H9 (cell line): ENCODE results near the gene UBA5. TPM values are rescaled to one million over a fixed set of nuclear protein-coding genes. Genes with fewer than 3 reads are reported as not detected.

Experiments used
- DNase-seq: peaks from one replicate; pipeline ENCODE4 v3.0.0-alpha.2; 2017
- H2AFZ ChIP-seq: one replicate; pipeline ENCODE4 v1.6.1; 2013; ENCODE audit warnings: mild to moderate bottlenecking, low read length, control low read depth, moderate library complexity
- H2AK5ac ChIP-seq: 2 replicates; pipeline ENCODE4 v1.6.1; 2013; ENCODE audit warnings: low read length, control low read depth, mixed read lengths; ENCODE audit not compliant: insufficient read length
- H2BK120ac ChIP-seq: one replicate; pipeline ENCODE4 v1.6.1; 2013; ENCODE audit warnings: low read depth, mild to moderate bottlenecking, low read length, control low read depth, inconsistent platforms; ENCODE audit not compliant: poor library complexity, severe bottlenecking
- H2BK12ac ChIP-seq: 2 replicates; pipeline ENCODE4 v1.6.1; 2013; ENCODE audit warnings: low read length, control low read depth, mixed read lengths, low read depth; ENCODE audit not compliant: insufficient read length
- H2BK15ac ChIP-seq: 2 replicates; pipeline ENCODE4 v1.6.1; 2013; ENCODE audit warnings: low read depth, low read length, control low read depth
- H2BK20ac ChIP-seq: one replicate; pipeline ENCODE4 v1.6.1; 2013; ENCODE audit warnings: low read depth, mild to moderate bottlenecking, low read length, control low read depth, inconsistent platforms; ENCODE audit not compliant: poor library complexity, severe bottlenecking
- H2BK5ac ChIP-seq: 2 replicates; pipeline ENCODE4 v1.6.1; 2013; ENCODE audit warnings: low read length, control low read depth, mixed read lengths; ENCODE audit not compliant: insufficient read length
- H3K14ac ChIP-seq: 2 replicates; pipeline ENCODE4 v1.6.1; 2013; ENCODE audit warnings: low read length, control low read depth; ENCODE audit not compliant: insufficient read depth
- H3K18ac ChIP-seq: 2 replicates; pipeline ENCODE4 v1.6.1; 2013; ENCODE audit warnings: low read depth, mild to moderate bottlenecking, mixed read lengths, low read length, control low read depth; ENCODE audit not compliant: insufficient read length
- H3K23ac ChIP-seq: 2 replicates; pipeline ENCODE4 v1.6.1; 2013; ENCODE audit warnings: low read length, control low read depth, mixed read lengths, low read depth; ENCODE audit not compliant: insufficient read length
- H3K23me2 ChIP-seq: 2 replicates; pipeline ENCODE4 v1.6.1; 2013; ENCODE audit warnings: low read depth, mild to moderate bottlenecking, mixed read lengths, low read length, control low read depth; ENCODE audit not compliant: insufficient read length, poor library complexity, severe bottlenecking
- H3K27ac ChIP-seq: 2 replicates; pipeline ENCODE4 v1.5.1; 2013; ENCODE audit warnings: low read length, control low read depth, mixed read lengths, low read depth; ENCODE audit not compliant: insufficient read length
- H3K27me3 ChIP-seq: 2 replicates; pipeline ENCODE4 v1.6.1; 2013; ENCODE audit warnings: low read length, control low read depth, inconsistent platforms; ENCODE audit not compliant: insufficient read depth
- H3K4ac ChIP-seq: 2 replicates; pipeline ENCODE4 v1.6.1; 2013; ENCODE audit warnings: low read depth, mild to moderate bottlenecking, control low read depth, inconsistent platforms, low read length, moderate library complexity
- H3K4me1 ChIP-seq: 2 replicates; pipeline ENCODE4 v1.6.1; 2013; ENCODE audit warnings: low read length, control low read depth, inconsistent platforms; ENCODE audit not compliant: insufficient read depth
- H3K4me2 ChIP-seq: 2 replicates; pipeline ENCODE4 v1.6.1; 2013; ENCODE audit warnings: low read length, control low read depth, mixed read lengths; ENCODE audit not compliant: insufficient read length, insufficient read depth
- H3K56ac ChIP-seq: 2 replicates; pipeline ENCODE4 v1.6.1; 2013; ENCODE audit warnings: low read depth, mild to moderate bottlenecking, mixed read lengths, low read length, control low read depth; ENCODE audit not compliant: insufficient read length
- H3K79me1 ChIP-seq: 2 replicates; pipeline ENCODE4 v1.6.1; 2013; ENCODE audit warnings: low read depth, mild to moderate bottlenecking, moderate library complexity, low read length, control low read depth, inconsistent platforms; ENCODE audit not compliant: insufficient read depth, poor library complexity, severe bottlenecking
- H3K79me2 ChIP-seq: 2 replicates; pipeline ENCODE4 v1.6.1; 2013; ENCODE audit warnings: low read length, control low read depth, inconsistent platforms; ENCODE audit not compliant: insufficient read depth
- H3K9ac ChIP-seq: 2 replicates; pipeline ENCODE4 v1.6.1; 2013; ENCODE audit warnings: low read length, control low read depth, mixed read lengths; ENCODE audit not compliant: insufficient read length; ENCODE audit errors: extremely low read depth
- H3K9me3 ChIP-seq: one replicate; pipeline ENCODE4 v1.6.1; 2013; ENCODE audit warnings: low read depth, low read length, inconsistent platforms; ENCODE audit not compliant: control insufficient read depth
- H3T11ph ChIP-seq: one replicate; pipeline ENCODE4 v1.6.1; 2013; ENCODE audit warnings: mild to moderate bottlenecking, low read length, control low read depth, inconsistent platforms
- H4K20me1 ChIP-seq: one replicate; pipeline ENCODE4 v1.6.1; 2013; ENCODE audit not compliant: control insufficient read depth, insufficient read length, insufficient read depth
- H4K5ac ChIP-seq: 2 replicates; pipeline ENCODE4 v1.6.1; 2013; ENCODE audit warnings: low read depth, mild to moderate bottlenecking, mixed read lengths, low read length, control low read depth; ENCODE audit not compliant: insufficient read length
- H4K8ac ChIP-seq: replicated peaks from 2 replicates; pipeline ENCODE4 v1.6.1; 2013; ENCODE audit warnings: low read length, control low read depth, mixed read lengths, low read depth; ENCODE audit not compliant: insufficient read length
- H4K91ac ChIP-seq: 2 replicates; pipeline ENCODE4 v1.6.1; 2013; ENCODE audit warnings: low read depth, mild to moderate bottlenecking, moderate library complexity, mixed read lengths, low read length, control low read depth; ENCODE audit not compliant: insufficient read length
- H3K27ac Mint-ChIP-seq, 3 experiments: 2 replicates in 2 of 3; 3 replicates in 1 of 3; pipeline ENCODE4 v1.8.0; 2020 to 2021; ENCODE audit warnings: mixed read lengths in 3 of 3, mild to moderate bottlenecking in 1 of 3, moderate library complexity in 1 of 3
- H3K27me3 Mint-ChIP-seq: 2 replicates; pipeline ENCODE4 v1.8.0; 2021; ENCODE audit warnings: low read depth, mild to moderate bottlenecking, moderate library complexity, mixed read lengths
- H3K36me3 Mint-ChIP-seq, 3 experiments: 2 replicates in 2 of 3; 3 replicates in 1 of 3; pipeline ENCODE4 v1.8.0; 2020 to 2021; ENCODE audit warnings: low read depth in 3 of 3, mixed read lengths in 3 of 3; ENCODE audit not compliant: insufficient read depth in 1 of 3
- H3K4me1 Mint-ChIP-seq, 2 experiments: 2 replicates each; pipeline ENCODE4 v1.8.0; 2020; ENCODE audit warnings: mixed read lengths in 2 of 2
- H3K4me3 Mint-ChIP-seq, 2 experiments: 2 replicates in 1 of 2; 3 replicates in 1 of 2; pipeline ENCODE4 v1.8.0; 2020 to 2021; ENCODE audit warnings: mild to moderate bottlenecking in 2 of 2, mixed read lengths in 2 of 2, moderate library complexity in 1 of 2
- H3K9me3 Mint-ChIP-seq, 2 experiments: 2 replicates in 1 of 2; 3 replicates in 1 of 2; pipeline ENCODE4 v1.8.0; 2020; ENCODE audit warnings: mild to moderate bottlenecking in 2 of 2, mixed read lengths in 2 of 2, moderate library complexity in 1 of 2
- CTCF ChIP-seq: fragments of 200-600 bp; sonication (generic); conservative IDR thresholded peaks from 3 replicates; pipeline ENCODE4 v1.8.0; 2021; ENCODE audit warnings: antibody characterized with exemption, mild to moderate bottlenecking
- WGBS: extraction: QIAGEN DNeasy Blood & Tissue Kit; methylation state at CpG from one replicate; pipeline ENCODE4 v1.1.7; 2013; ENCODE audit warnings: missing lambda C conversion rate, low lambda C conversion rate, mixed read lengths; ENCODE audit not compliant: insufficient read length; ENCODE audit errors: extremely low coverage; 5-methylcytosine and 5-hydroxymethylcytosine counted together
- total RNA-seq: library from RNA; stranded (reverse); gene quantifications from 2 replicates; pipeline ENCODE4 v1.2.1, GENCODE V29; 2021

UBA5 gene
- total RNA-seq, 1 experiment from 2014 or later = 37.7 TPM

- WGBS = no CpG with 5 or more reads among the region's 5 CpGs
- no peaks in the 10 kb centered on the region for H3K27me3 Mint-ChIP-seq
- Histone ChIP-seq H3K4ac (no peak overlapping the region), H4K8ac (no peak overlapping the region), H3K23me2 (no peaks in the 10 kb centered on the region), H2AK5ac (no peak overlapping the region), H3K79me1 (no peaks in the 10 kb centered on the region), H3K4me2 (no peak overlapping the region), H3K23ac (no peak overlapping the region), H2BK20ac (no peak overlapping the region), H4K20me1 (no peaks in the 10 kb centered on the region), H3K18ac (no peak overlapping the region), H3K9me3 (no peaks in the 10 kb centered on the region), H4K91ac (no peak overlapping the region), H3K9ac (no peak overlapping the region), H2BK15ac (no peak overlapping the region), H3K27me3 (no peaks in the 10 kb centered on the region), H3K79me2 (no peaks in the 10 kb centered on the region), H3K14ac (no peak overlapping the region), H3T11ph (no peak overlapping the region), H3K56ac (no peak overlapping the region), H2BK5ac (no peak overlapping the region), H2BK120ac (no peak overlapping the region), H3K27ac (no peak overlapping the region), H2AFZ (no peak overlapping the region), H2BK12ac (no peak overlapping the region), H4K5ac (no peak overlapping the region), H3K4me1 (no peaks in the 10 kb centered on the region)
- no peaks in the 10 kb centered on the region for H3K9me3 Mint-ChIP-seq
- no peak for DNase-seq
- H3K4me3 Mint-ChIP-seq = no peak overlapping the region
- no peaks in the 10 kb centered on the region for H3K4me1 Mint-ChIP-seq
- no peak overlapping the region for H3K27ac Mint-ChIP-seq
- TF ChIP-seq CTCF = peak; percentile 84
- peaks cover 0 to 8% (median 4%) of the 10 kb centered on the region in 3 experiments; a peak in 2 of 7 replicates for H3K36me3 Mint-ChIP-seq
Measured at GRCh38 chr3:132641837-132642538, 18.1 kb upstream of the UBA5 start.
